ENCODE measurements around the gene MZF1. TPM values are rescaled to one million over a fixed set of nuclear protein-coding genes. Genes with fewer than 3 reads are reported as not detected.

Gene MZF1
- total and polyA plus RNA-seq, 5 donors = 10.1 to 15.6 (median 12.0) TPM

GRCh38 chr19:58569191-58569942, 3.8 kb downstream of the MZF1 start:
- WGBS = 95% methylated on average over 6 of the region's 6 CpGs
- Histone ChIP-seq H3K27ac (ENCODE audit: low read length) (no peak overlapping the region), H3K9me3 (ENCODE audit: control insufficient read depth, low read length) (no peaks in the 10 kb centered on the region), H3K27me3 (ENCODE audit: control insufficient read depth, insufficient read depth) (no peaks in the 10 kb centered on the region), H3K4me3 (ENCODE audit: low read length) (no peak overlapping the region), H3K4me1 (ENCODE audit: control insufficient read depth, insufficient read depth, low read length) (peaks cover 3% of the 10 kb centered on the region)
- intact Hi-C loops (cut with DNase I) = no loop called here
- ATAC-seq (no peak), DNase-seq (peak in 2 of 3 donors; percentile 37 to 44)

GRCh38 chr19:58568453-58569130, 4.5 kb downstream of the MZF1 start:
- 93% methylated on average over 4 of the region's 4 CpGs for WGBS
- H3K9me3 ChIP-seq (ENCODE audit: control insufficient read depth, low read length) = no peaks in the 10 kb centered on the region
- H3K4me1 ChIP-seq (ENCODE audit: control insufficient read depth, insufficient read depth, low read length) = peaks cover 3% of the 10 kb centered on the region
- no peaks in the 10 kb centered on the region for H3K27me3 ChIP-seq (ENCODE audit: control insufficient read depth, insufficient read depth)
- intact Hi-C loops (cut with DNase I) = no loop called here
- H3K27ac ChIP-seq (ENCODE audit: low read length) = no peak overlapping the region
- H3K4me3 ChIP-seq (ENCODE audit: low read length) = no peak overlapping the region
- DNase-seq (peak in 1 of 3 donors; percentile 11), ATAC-seq (no peak)

DNA sequence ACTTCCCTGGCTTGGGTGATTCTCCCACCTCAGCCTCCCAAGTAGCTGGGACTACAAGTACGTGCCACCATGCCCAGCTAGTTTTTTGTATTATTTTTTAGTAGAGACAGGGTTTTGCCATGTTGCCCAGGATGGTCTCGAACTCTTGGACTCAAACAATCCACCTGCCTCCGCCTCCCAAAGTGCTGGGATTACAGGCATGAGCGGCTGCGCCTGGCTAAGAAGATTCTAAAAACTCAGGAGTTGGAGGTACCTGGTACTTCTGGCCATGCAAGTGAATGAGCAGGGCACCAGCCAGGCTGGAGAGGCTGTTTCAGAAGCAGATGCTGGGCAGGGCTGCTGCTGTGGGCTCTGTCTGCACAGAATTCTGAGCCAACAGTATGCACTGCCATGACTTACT, 6.1 kb downstream of the MZF1 start:
- Histone ChIP-seq H3K9me3 (ENCODE audit: control insufficient read depth, low read length) (no peaks in the 10 kb centered on the region), H3K4me3 (ENCODE audit: low read length) (no peak overlapping the region), H3K27ac (ENCODE audit: low read length) (no peak overlapping the region), H3K27me3 (ENCODE audit: control insufficient read depth, insufficient read depth) (no peaks in the 10 kb centered on the region), H3K4me1 (ENCODE audit: control insufficient read depth, insufficient read depth, low read length) (peaks cover 8% of the 10 kb centered on the region)
- ATAC-seq = no peak
- peak in 1 of 3 donors; percentile 27 for DNase-seq
- intact Hi-C loops (cut with DNase I) = no loop called here
- WGBS = 94% methylated on average over 5 of the region's 5 CpGs

GRCh38 chr19:58563823-58564222, 9.3 kb downstream of the MZF1 start:
- Histone ChIP-seq H3K4me1 (ENCODE audit: control insufficient read depth, insufficient read depth, low read length) (peaks cover 10% of the 10 kb centered on the region), H3K4me3 (ENCODE audit: low read length) (no peak overlapping the region), H3K27ac (ENCODE audit: low read length) (no peak overlapping the region), H3K27me3 (ENCODE audit: control insufficient read depth, insufficient read depth) (no peaks in the 10 kb centered on the region), H3K9me3 (ENCODE audit: control insufficient read depth, low read length) (no peaks in the 10 kb centered on the region)
- intact Hi-C loops (cut with DNase I) = no loop called here
- DNase-seq (peak in 1 of 3 donors; percentile 28), ATAC-seq (no peak)
- WGBS = 73% methylated on average over 6 of the region's 6 CpGs

DNA sequence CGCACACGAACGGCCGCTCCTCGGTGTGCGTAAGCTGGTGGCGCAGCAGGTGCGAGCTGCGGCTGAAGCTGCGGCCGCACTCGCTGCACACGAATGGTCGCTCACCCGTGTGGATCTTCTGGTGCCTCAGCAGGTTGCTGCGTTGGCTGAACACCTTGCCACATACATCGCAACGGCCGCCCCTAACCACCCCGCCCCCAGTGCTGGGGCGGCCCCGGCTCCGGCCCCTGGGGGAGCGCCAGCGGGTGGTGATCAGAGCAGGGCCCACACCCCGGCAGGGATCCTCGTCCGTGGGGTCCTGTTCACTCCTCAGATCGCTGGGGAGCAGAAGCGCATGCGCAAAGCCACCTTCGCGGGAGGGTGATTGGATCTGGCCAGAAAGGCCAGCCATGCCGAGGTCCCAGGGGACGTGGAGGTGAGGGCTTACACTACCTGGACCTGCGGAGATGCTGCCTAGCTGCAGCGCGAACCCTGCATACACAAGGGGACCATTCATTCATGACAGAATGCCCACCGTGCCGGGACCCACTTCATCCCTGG, 10.0 kb downstream of the MZF1 start:
- Histone ChIP-seq H3K9me3 (ENCODE audit: control insufficient read depth, low read length) (no peaks in the 10 kb centered on the region), H3K4me1 (ENCODE audit: control insufficient read depth, insufficient read depth, low read length) (peaks cover 10% of the 10 kb centered on the region), H3K4me3 (ENCODE audit: low read length) (no peak overlapping the region), H3K27ac (ENCODE audit: low read length) (no peak overlapping the region), H3K27me3 (ENCODE audit: control insufficient read depth, insufficient read depth) (no peaks in the 10 kb centered on the region)
- peak in 2 of 3 donors; percentile 72 to 80 for DNase-seq
- ATAC-seq = no peak
- intact Hi-C loops (cut with DNase I) = no loop called here
- 5% methylated on average over 40 of the region's 40 CpGs for WGBS

- intact Hi-C loops (cut with DNase I) = no loop called here
- H3K27me3 ChIP-seq (ENCODE audit: control insufficient read depth, insufficient read depth) = no peaks in the 10 kb centered on the region
- H3K9me3 ChIP-seq (ENCODE audit: control insufficient read depth, low read length) = no peaks in the 10 kb centered on the region
- H3K4me3 ChIP-seq (ENCODE audit: low read length) = peak overlapping the region; percentile 4
- H3K27ac ChIP-seq (ENCODE audit: low read length) = no peak overlapping the region
- no peak for ATAC-seq
- peaks cover 10% of the 10 kb centered on the region for H3K4me1 ChIP-seq (ENCODE audit: control insufficient read depth, insufficient read depth, low read length)
- 5% methylated on average over 107 of the region's 107 CpGs for WGBS
- DNase-seq = peak in 2 of 3 donors; percentile 77 to 83
These were observed 10.8 kb downstream of the MZF1 start for GRCh38 chr19:58562122-58563033.

GRCh38 chr19:58561373-58562121, 11.6 kb downstream of the MZF1 start:
- intact Hi-C loops (cut with DNase I) = no loop called here
- Histone ChIP-seq H3K4me1 (ENCODE audit: control insufficient read depth, insufficient read depth, low read length) (peaks cover 14% of the 10 kb centered on the region), H3K27me3 (ENCODE audit: control insufficient read depth, insufficient read depth) (no peaks in the 10 kb centered on the region), H3K9me3 (ENCODE audit: control insufficient read depth, low read length) (no peaks in the 10 kb centered on the region), H3K4me3 (ENCODE audit: low read length) (no peak overlapping the region), H3K27ac (ENCODE audit: low read length) (no peak overlapping the region)
- WGBS = 55% methylated on average over 16 of the region's 16 CpGs
- ATAC-seq = no peak
- DNase-seq = no peak

DNA sequence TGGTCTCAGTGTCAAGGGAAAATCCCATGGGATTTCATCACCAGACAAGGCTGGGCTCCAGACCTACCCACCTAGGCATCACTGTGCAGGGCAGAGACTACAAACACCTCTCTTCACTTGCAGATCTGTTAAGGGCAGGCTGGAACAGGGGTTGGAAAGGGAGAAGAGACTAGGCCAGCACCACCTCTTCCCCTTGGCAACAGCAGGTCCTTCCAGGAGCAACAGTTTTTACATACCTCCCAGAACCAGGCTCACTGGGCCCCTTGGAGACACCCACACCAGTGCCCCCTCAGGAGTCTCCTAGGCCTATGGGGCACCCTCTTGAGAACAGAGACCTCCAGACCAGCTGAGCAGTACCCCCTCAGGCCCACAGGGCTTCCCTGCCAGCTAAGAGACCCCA, 12.2 kb downstream of the MZF1 start:
- Histone ChIP-seq H3K27ac (ENCODE audit: low read length) (no peak overlapping the region), H3K9me3 (ENCODE audit: control insufficient read depth, low read length) (no peaks in the 10 kb centered on the region), H3K4me3 (ENCODE audit: low read length) (no peak overlapping the region), H3K4me1 (ENCODE audit: control insufficient read depth, insufficient read depth, low read length) (peaks cover 14% of the 10 kb centered on the region), H3K27me3 (ENCODE audit: control insufficient read depth, insufficient read depth) (no peaks in the 10 kb centered on the region)
- DNase-seq (no peak), ATAC-seq (no peak)
- intact Hi-C loops (cut with DNase I) = no loop called here

GRCh38 chr19:58560007-58560887, 12.9 kb downstream of the MZF1 start:
- DNase-seq = peak in 1 of 3 donors; percentile 55

More at GRCh38 chr19:58560007-58560887, 12.9 kb downstream of the MZF1 start:
- 81% methylated on average over 8 of the region's 8 CpGs for WGBS
- no peaks in the 10 kb centered on the region for H3K27me3 ChIP-seq (ENCODE audit: control insufficient read depth, insufficient read depth)
- intact Hi-C loops (cut with DNase I) = no loop called here
- no peaks in the 10 kb centered on the region for H3K9me3 ChIP-seq (ENCODE audit: control insufficient read depth, low read length)
- ATAC-seq = no peak
- H3K4me3 ChIP-seq (ENCODE audit: low read length) = peak overlapping the region; percentile 74
- H3K27ac ChIP-seq (ENCODE audit: low read length) = peak overlapping the region; percentile 26
- H3K4me1 ChIP-seq (ENCODE audit: control insufficient read depth, insufficient read depth, low read length) = peaks cover 16% of the 10 kb centered on the region
